ENCODE results near the gene ERG.

Gene ERG

GRCh38 chr21:38434913-38435533 lies 63.3 kb downstream of the ERG start:
- no peak for DNase-seq (ENCODE audit: low read depth, low spot score)

- no peak for DNase-seq (ENCODE audit: low read depth, low spot score)
Measured at GRCh38 chr21:38433471-38433870, 64.8 kb downstream of the ERG start.

DNA sequence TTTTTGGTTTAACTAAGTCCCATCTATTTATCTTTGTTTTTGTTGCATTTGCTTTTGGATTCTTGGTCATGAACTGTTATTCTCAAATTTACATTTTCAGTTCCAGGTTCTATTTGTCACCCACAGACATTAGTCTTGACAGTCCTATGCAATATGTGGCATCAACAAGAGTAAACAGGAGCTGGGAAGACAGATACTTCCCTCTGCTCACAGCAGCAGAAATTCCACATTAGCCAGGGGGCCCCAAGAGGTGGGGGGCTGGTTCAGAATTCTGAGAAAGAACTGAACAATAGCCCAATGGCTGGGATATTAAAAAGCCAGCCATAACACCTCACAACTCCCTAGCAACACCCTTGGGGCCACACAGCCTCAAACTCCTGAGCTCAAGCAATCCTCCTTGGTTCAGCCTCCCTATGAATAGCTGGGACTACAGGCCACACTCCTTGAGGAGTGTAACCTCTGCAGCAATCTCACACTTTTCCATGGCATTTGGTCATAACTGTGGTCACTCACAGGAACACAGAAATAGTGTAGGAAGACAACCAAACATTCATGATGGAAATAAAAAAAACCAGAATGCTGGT lies 67.8 kb downstream of the ERG start:
- DNase-seq (ENCODE audit: low read depth, low spot score), result no peak

DNA sequence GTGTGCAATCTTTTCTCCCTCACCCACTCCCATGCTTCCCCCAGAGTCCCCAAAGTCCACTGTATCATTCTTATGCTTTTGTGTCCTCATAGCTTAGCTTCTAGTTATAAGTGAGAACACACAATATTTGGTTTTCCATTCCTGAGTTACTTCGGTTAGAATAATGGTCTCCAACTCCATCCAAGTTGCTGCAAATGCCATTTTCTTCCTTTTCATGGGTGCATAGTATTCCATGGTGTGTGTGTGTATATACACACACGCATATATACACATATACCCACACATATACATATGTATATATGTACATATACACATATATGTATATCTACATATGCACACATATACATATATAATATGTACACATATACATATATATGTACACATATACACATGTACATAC lies 69.3 kb downstream of the ERG start:
- DNase-seq (ENCODE audit: low read depth, low spot score), result no peak

DNA sequence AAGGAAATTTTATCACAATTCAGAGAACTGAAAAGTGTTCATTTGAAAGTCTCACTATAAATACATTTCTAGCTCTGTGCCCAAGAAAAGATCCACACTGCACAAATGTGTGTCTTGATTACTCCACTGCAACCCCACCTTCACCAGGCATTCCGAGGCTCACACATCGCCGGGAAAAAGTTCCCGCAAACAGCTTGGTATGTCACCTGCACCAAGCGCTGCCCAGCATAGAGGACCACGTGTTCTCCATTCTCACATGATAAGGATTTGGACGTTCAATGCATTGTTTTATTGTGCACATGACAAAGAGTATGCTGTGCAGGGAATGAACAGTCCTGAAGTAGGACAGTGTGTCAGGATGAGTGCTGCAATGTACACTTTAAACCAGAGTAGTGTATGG lies 70.1 kb downstream of the ERG start:
- no peak for DNase-seq (ENCODE audit: low read depth, low spot score)

DNA sequence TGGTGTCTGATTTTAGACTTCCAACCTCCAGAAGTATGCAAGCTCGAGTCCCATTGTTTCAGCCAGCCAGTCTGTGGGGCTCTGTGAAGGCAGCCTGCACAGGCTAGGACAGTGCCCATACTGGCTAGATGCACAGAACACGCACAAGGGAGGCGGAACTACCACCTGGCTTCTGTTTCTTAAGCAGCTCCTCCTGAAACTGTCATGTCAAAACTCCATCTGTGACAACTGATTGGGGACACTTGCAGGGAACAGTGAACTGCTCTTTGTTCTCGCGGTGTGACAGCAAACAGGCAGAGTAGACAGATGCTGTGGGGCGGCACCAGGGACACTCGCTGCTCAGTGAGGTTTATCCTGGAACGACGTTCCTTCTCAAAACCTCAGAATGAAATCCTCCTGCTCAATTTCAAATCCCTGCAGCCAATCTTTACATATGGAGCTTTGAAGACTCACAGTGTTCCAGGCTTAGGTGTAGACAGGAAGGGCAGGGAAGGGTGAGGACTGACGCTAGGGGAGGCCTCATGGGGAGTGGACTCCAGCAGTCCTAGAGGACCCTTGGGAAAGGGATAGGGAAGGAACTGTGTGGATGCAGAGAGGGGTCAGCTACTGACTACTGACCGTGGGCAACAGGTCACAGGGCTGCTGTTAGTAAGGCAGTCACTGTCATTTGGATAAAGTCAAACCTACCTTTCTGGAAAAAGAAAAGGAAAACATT lies 73.8 kb downstream of the ERG start:
- DNase-seq (ENCODE audit: low read depth, low spot score), result no peak

DNA sequence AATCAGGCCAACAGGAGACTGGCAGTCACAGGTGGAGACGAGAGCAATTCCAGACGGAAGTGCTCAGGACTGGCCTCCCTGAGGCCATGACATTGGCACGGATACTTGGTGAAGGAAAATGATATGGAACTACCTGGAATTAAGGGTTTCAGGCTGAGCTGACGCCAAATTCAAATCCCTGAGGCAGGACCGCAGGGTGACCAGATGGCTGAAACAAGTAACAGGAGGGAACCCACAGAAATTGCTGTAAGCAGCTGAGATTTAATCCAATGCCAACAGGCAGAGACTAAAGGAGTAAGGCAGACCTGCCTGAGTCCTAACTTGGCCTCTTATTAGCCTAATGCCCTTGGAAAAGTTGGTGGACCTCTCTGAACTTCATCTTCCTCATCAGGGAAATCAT lies 76.2 kb downstream of the ERG start:
- DNase-seq (ENCODE audit: low read depth, low spot score), result no peak

- DNase-seq (ENCODE audit: low read depth, low spot score), result no peak
Measured at GRCh38 chr21:38420140-38420539, 78.1 kb downstream of the ERG start.

DNA sequence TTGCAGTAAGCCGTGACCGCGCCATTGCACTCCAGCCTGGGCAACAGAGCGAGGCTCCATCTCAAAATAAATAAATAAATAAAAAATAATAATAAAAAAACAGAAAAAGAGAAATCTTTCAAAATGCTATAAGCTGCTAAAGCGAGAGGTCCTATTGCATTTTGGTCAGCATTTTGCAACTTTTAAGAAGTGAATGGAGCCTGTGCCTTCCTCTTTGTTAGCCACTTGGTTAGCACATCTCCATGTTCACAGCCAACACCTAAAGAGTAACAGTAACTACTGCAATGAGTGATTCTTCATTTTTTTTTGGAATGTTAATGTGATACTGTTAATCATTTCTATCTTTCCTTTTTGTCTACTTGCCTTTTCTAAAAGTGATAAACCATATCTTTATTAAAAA lies 80.6 kb downstream of the ERG start:
- no peak for DNase-seq (ENCODE audit: low read depth, low spot score)

GRCh38 chr21:38416791-38417190 lies 81.5 kb downstream of the ERG start:
- no peak for DNase-seq (ENCODE audit: low read depth, low spot score)

- no peak for DNase-seq (ENCODE audit: low read depth, low spot score)
Measured at GRCh38 chr21:38413958-38414548, 84.2 kb downstream of the ERG start.

- no peak for DNase-seq (ENCODE audit: low read depth, low spot score)
Measured at GRCh38 chr21:38410466-38410865, 87.8 kb downstream of the ERG start.

DNA sequence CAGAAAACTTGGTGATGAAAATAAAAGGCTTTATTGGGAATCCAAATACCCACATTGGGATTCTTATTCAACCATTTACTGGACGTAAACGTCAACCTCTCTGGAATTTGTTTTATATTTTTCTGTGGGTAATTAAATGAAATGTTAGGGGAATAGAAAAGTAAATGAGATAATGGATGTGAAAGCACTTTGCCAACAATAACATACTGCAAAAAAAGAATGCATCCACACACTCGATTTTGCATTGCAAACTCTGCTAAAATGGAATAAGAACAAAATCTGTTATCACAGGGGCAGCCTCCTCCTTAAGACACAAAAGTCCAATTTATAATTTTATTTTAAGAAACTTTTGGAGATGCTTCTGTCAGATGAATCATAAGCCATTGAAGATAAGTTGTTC lies 88.4 kb downstream of the ERG start:
- DNase-seq (ENCODE audit: low read depth, low spot score), result no peak

DNA sequence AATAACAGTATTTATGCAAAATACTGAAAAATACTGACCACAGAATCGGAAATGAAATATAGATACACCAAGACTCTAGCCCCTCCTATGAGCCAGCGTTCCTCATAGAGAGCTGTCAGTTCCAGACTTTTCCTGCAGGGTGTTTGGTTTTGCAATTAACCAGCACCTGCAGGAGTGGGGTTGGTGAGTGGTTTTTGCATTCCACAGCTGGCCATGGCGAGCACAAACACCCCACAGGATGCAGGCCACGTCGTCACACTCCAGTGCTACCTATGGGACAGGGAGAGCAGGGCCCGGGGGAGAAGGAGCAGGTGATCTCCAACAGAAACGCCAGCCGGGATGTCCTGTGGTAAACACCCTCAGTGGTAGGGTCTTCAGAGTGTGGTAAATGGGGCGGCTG lies 94.1 kb downstream of the ERG start:
- no peak for DNase-seq (ENCODE audit: low read depth, low spot score)

DNA sequence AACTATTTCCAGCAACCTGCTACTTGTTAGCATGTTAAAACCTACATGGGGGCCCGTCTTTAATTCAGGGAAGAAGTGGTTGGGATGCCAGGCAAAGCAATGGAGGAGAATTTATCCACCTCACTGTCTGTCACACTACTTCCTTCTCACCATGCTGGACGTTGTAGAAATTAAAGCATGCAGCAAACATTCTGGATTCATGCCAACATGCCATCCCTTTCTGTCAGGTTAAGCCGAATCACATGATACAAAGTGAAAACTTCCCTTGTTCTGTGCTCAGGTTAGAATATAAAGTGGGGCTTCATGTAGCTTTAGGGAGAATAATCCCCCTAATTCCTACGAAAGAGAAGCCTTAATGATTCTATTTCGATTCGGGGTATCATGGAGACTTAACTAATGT lies 95.5 kb downstream of the ERG start:
- no peak for DNase-seq (ENCODE audit: low read depth, low spot score)

- no peak for DNase-seq (ENCODE audit: low read depth, low spot score)
Measured at GRCh38 chr21:38402291-38402690, 96.0 kb downstream of the ERG start.

GRCh38 chr21:38401191-38401926 lies 96.9 kb downstream of the ERG start:
- no peak for DNase-seq (ENCODE audit: low read depth, low spot score)

DNA sequence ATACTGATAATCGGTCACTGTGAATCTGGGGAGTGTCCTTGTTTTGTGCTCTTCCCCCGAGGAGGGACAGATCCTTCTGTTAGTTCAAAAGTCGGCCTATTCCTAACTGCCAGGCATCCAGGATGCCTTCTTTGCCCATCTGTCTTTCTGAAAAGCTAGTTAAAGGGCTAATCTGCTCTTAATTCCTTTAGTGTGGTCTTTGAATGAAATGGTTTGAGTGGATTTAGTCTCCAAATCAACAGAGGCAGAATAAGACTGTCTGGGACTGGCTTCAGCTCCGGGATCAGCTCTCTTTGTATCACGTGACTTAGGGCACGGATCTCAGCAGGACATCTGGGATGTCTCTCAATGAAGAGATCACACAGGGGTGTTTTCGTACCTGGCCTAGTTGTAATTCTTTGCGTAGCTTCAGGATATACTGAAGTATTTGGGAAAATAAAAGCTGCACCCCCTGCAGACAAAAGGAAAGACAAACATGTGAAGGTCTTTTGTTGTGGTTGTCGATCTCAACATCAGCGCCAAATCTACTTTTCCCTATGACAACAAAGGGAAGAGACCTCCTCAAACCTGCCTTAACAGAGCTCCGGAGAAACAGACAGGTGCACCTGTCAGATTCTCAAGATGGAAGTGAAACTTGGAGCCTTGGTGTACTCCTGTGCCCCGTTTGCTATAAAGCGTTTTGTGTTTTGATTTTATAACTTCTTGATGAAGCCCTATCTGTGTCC lies 97.9 kb downstream of the ERG start:
- no peak for DNase-seq (ENCODE audit: low read depth, low spot score)

GRCh38 chr21:38399103-38399502 lies 99.2 kb downstream of the ERG start:
- DNase-seq (ENCODE audit: low read depth, low spot score), result no peak

- no peak for DNase-seq (ENCODE audit: low read depth, low spot score)
Measured at GRCh38 chr21:38396325-38396724, 102.0 kb downstream of the ERG start.

DNA sequence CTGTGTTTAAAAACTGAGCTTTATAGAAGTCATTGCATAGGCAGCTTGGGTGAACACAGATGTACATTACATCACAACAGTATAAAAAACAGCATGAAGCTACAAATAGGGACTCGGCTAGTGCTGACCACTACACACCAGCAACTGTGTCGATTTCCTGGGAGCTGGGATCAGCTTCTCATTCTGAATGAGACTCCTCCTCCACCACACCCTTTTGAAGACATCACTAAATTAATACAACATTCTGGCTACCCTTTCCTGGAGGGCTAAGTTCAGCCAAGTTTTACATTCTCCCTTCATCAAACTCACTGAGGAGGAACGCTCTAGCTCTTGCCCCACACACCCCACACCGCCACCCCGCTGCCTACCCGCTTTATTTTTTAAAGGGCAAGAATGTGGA lies 102.7 kb downstream of the ERG start:
- no peak for DNase-seq (ENCODE audit: low read depth, low spot score)

DNA sequence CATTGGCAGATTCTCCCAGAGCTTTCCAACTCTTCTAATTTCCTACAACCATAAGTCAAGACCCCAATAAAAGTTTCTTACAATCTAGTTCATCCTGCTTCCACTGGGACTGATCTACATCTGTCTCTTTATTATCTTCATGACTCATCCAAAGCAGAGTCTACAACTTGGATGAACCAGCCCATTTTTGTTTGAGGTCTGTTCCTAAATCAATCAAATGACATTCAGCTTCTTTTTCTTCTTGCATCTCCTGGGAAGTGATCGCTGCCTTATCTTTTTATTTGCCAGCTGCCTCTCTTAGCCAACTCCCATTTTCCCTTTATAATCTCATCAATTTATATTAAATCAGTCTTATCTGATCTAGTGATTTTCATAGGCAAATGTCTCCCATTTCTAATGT lies 105.6 kb downstream of the ERG start:
- no peak for DNase-seq (ENCODE audit: low read depth, low spot score)
